ENCODE measurements around the gene ZSCAN10.
"Not testable (repeated sequence)": the region's sequence is repeated elsewhere in the genome, so short reads cannot be mapped to it uniquely, and the experiment has no call there.

ZSCAN10 gene

GRCh38 chr16:3098459-3099394 lies at the start of gene ZSCAN10:
Gene ZSCAN10, minus strand, starts transcription at chr16:3099294. Its CDS starts 6,357 bp downstream, at chr16:3092937.
- DNase-seq (ENCODE audit: low read depth in 2 of 2) = no peak

GRCh38 chr16:3148256-3149192 lies 49.4 kb upstream of the ZSCAN10 start:
- DNase-seq (ENCODE audit: low read depth in 2 of 2) = no peak

- DNase-seq (ENCODE audit: low read depth in 2 of 2) = no peak
These were observed 48.6 kb upstream of the ZSCAN10 start for GRCh38 chr16:3147757-3148104.

GRCh38 chr16:3147046-3147756 lies 48.1 kb upstream of the ZSCAN10 start:
- no peak for DNase-seq (ENCODE audit: low read depth in 2 of 2)

GRCh38 chr16:3145660-3146059 lies 46.6 kb upstream of the ZSCAN10 start:
- no peak for DNase-seq (ENCODE audit: low read depth in 2 of 2)

GRCh38 chr16:3145151-3145550 lies 46.1 kb upstream of the ZSCAN10 start:
- no peak for DNase-seq (ENCODE audit: low read depth in 2 of 2)

- DNase-seq (ENCODE audit: low read depth in 2 of 2) = no peak
These were observed 45.4 kb upstream of the ZSCAN10 start for GRCh38 chr16:3144321-3144983.

GRCh38 chr16:3143598-3144320 lies 44.7 kb upstream of the ZSCAN10 start:
- DNase-seq (ENCODE audit: low read depth in 2 of 2) = no peak

GRCh38 chr16:3143189-3143588 lies 44.1 kb upstream of the ZSCAN10 start:
- no peak for DNase-seq (ENCODE audit: low read depth in 2 of 2)

- no peak for DNase-seq (ENCODE audit: low read depth in 2 of 2)
These were observed 43.7 kb upstream of the ZSCAN10 start for GRCh38 chr16:3142770-3143169.

- DNase-seq (ENCODE audit: low read depth in 2 of 2) = no peak
These were observed 43.2 kb upstream of the ZSCAN10 start for GRCh38 chr16:3142327-3142726.

GRCh38 chr16:3141781-3142311 lies 42.8 kb upstream of the ZSCAN10 start:
- no peak for DNase-seq (ENCODE audit: low read depth in 2 of 2)

GRCh38 chr16:3140603-3141427 lies 41.7 kb upstream of the ZSCAN10 start:
- DNase-seq (ENCODE audit: low read depth in 2 of 2) = no peak

GRCh38 chr16:3139561-3139960 lies 40.5 kb upstream of the ZSCAN10 start:
- not testable (repeated sequence) for DNase-seq (ENCODE audit: low read depth in 2 of 2)

GRCh38 chr16:3138823-3139426 lies 39.8 kb upstream of the ZSCAN10 start:
- DNase-seq (ENCODE audit: low read depth in 2 of 2) = no peak

GRCh38 chr16:3138342-3138741 lies 39.2 kb upstream of the ZSCAN10 start:
- no peak for DNase-seq (ENCODE audit: low read depth in 2 of 2)

- no peak for DNase-seq (ENCODE audit: low read depth in 2 of 2)
These were observed 38.2 kb upstream of the ZSCAN10 start for GRCh38 chr16:3137267-3137666.

GRCh38 chr16:3135126-3135715 lies 36.1 kb upstream of the ZSCAN10 start:
- no peak for DNase-seq (ENCODE audit: low read depth in 2 of 2)
